ENCODE data around the gene SUN1. TPM values are rescaled to one million over a fixed set of nuclear protein-coding genes. Genes with fewer than 3 reads are reported as not detected.

SUN1 gene
- total and polyA plus RNA-seq, 10 of the 15 experiments (the other 5 are each of a cell fraction or from before 2014, with no cell fraction given), result 27.8 to 107 (median 65.8) TPM

- CTCF ChIA-PET, result no interaction called here
- Histone ChIP-seq H3K27ac (ENCODE audit: control insufficient read depth, insufficient read depth) (no peak overlapping the region), H3K36me3 (ENCODE audit: control insufficient read depth in 2 of 2, insufficient read depth in 2 of 2, low read length in 1 of 2) (peaks cover 8 to 71% of the 10 kb centered on the region in 2 experiments; a peak in 3 of 4 replicates), H3K79me2 (ENCODE audit: control insufficient read depth, insufficient read depth, low read length) (no peaks in the 10 kb centered on the region), H3K9me3 (replicated peaks; ENCODE audit: control insufficient read depth, insufficient read depth, low read length) (no peaks in the 10 kb centered on the region; the same call in 2 of the 3 replicates), H3K4me2 (ENCODE audit: control insufficient read depth, insufficient read depth) (no peak overlapping the region), H3K9ac (ENCODE audit: control insufficient read depth, insufficient read depth, low read length) (no peak overlapping the region), H4K20me1 (ENCODE audit: control insufficient read depth, insufficient read depth) (no peaks in the 10 kb centered on the region), H3K4me1 (ENCODE audit: control insufficient read depth, insufficient read depth, low read length) (no peaks in the 10 kb centered on the region), H2AFZ (ENCODE audit: control insufficient read depth, low read depth, low read length) (no peak overlapping the region), H3K27me3 (replicated peaks in 1 of 2; ENCODE audit: control insufficient read depth in 2 of 2, insufficient read depth in 2 of 2, low read length in 1 of 2) (no peaks in the 10 kb centered on the region), H3K4me3 (no peak overlapping the region)
- RAD21 ChIA-PET (ENCODE audit: unreplicated experiment), result no interaction called here
- FAIRE-seq, result no peak
- no peak for ATAC-seq
- intact Hi-C loops (cut with micrococcal nuclease; ENCODE audit: unreplicated experiment), result no loop called here
- POLR2A ChIA-PET, result no interaction called here
- TF ChIP-seq TBL1XR1 (IDR thresholded peaks at IDR 0.05; ENCODE audit: low read depth, low read length) (no peak), TCF3 (IDR thresholded peaks at IDR 0.05; ENCODE audit: borderline replicate concordance, insufficient read depth, low read depth, low read length) (no peak), PBX3 (IDR thresholded peaks at IDR 0.05; ENCODE audit: insufficient replicate concordance, low read depth, low read length) (no peak), HDGF (IDR thresholded peaks at IDR 0.05) (no peak), CBFB (IDR thresholded peaks at IDR 0.05; ENCODE audit: low read depth) (no peak), IRF3 (IDR thresholded peaks at IDR 0.05) (no peak), RFX5 (IDR thresholded peaks at IDR 0.05; ENCODE audit: low read depth, low read length) (no peak), ZBTB33 (IDR thresholded peaks at IDR 0.05) (no peak), NBN (IDR thresholded peaks at IDR 0.05) (no peak), CEBPZ (IDR thresholded peaks at IDR 0.05; ENCODE audit: low read depth, low read length) (no peak)
- SMC1A ChIA-PET (ENCODE audit: uncharacterized antibody, unreplicated experiment), result no interaction called here
- in situ Hi-C loops (cut with MboI), result no loop called here
- DNase-seq (ENCODE audit: low read depth, low spot score), result no peak
- BruUV-seq (replicated peaks), result no TSS peak
- WGBS (ENCODE audit: insufficient coverage, insufficient replicate concordance, low lambda C conversion rate, missing lambda C conversion rate), result 97% methylated on average over 24 of the region's 29 CpGs
Measured at GRCh38 chr7:891291-891690, 59.0 kb downstream of the SUN1 start.
